CD4-positive, alpha-beta T cell treated with Interleukin-15 for 1 hour (primary cell): Measurements from ENCODE around the gene RNU11.
"Not testable (repeated sequence)": the region's sequence is repeated elsewhere in the genome, so short reads cannot be mapped to it uniquely, and the experiment has no call there.

Source experiments
- DNase-seq: peaks from one replicate; pipeline ENCODE4 v3.0.0-alpha.2; 2020

RNU11 gene

DNA sequence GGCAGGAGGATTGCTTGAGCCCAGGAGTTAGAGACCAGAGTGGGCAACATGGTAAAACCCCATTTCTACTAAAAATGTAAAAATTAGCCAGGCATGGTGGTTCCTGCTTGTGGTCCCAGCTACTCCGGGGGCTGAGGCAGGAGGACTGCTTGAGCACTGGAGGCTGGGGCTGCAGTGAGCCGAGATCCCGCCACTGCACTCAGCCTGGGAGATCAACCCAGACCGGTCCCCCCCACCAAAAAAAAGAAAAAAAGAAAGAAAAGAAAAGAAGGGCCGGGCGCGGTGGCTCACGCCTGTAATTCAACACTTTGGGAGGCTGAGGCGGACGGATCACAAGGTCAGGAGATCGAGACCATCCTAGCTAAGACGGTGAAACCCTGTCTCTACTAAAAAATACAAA lies 18.4 kb downstream of the RNU11 start:
- DNase-seq, result no peak

DNA sequence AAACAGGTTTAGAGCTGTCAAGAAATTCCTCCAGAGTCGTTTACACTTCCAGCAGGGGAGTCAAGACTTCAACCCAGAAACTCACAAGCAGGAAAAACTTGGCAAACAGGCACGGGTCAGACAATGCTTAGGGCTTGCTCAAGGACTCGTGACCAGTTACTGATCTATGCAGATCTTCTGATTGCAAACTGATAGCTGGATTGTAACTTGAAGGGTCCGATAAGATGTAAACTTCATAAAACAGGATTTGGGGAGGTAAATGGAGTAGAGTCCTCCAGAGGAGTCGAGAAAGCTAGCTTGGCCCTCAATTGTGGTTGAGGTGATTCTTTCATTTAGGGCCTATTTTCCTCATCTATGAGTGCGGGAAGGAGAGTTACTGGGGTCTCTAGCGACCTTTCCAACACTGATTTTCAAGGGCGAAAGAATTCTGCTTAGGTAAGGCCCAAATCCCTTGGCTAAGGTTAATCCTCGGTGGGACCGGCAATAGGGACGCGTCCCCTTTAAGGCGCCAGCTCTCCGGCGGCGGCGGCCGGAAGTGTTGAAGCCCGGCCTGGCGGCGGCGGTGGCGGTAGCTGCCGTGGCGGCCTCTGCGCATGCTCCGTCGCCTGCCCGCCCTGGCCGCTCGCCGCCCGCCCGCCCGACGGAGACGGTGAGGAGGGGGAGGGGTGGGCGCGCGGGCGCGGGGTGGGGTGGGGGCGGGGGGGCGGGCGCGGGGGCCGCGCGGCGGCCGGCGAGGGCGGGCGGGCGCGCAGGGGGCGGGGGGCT lies 20.0 kb downstream of the RNU11 start, which contains the start of gene GMEB1:
Gene GMEB1, plus strand, starts transcription at position 594 of the 765 bp plus-strand sequence. CDS start 14,829 bp downstream, outside the sequence.
- DNase-seq, result peak; percentile 86

DNA sequence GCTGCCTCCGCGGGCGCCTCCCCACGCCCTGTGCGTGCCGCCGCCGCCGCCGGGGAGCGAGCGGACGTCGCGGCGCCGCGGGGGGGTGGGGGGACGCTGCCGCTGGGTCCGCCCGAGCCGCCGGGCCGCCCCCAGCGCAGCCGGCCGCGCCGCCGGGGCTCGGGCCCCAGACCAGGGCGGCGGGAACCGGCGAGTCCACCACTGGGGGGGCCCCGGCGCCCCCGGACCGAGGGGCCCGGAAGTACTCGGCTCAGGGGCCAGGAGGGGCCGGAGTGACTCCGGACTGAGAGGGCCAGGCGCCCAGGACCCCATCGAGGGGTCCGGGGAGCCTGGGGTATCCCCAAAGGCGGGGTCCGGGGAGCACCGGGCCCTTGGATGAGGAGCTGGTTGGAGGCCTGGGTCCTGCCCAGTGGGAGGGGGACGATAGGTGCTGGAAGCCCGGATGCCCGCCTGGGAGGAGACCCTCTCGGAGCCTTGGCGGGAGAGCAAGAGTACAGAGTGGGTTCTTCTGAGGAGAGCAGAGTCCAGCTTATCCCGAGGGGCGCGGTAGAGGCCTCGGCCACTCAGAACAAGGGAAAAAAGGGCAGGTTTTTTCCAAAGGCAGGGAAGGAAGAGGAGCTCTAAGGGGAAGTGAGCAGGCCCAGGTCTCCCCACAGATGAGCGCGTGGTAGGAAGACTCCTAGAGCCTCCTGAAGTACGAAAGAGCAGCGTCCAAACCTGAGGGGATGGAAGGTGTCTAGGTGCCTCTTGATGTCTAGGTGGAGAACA lies 20.7 kb downstream of the RNU11 start:
- DNase-seq, result peak; percentile 24

DNA sequence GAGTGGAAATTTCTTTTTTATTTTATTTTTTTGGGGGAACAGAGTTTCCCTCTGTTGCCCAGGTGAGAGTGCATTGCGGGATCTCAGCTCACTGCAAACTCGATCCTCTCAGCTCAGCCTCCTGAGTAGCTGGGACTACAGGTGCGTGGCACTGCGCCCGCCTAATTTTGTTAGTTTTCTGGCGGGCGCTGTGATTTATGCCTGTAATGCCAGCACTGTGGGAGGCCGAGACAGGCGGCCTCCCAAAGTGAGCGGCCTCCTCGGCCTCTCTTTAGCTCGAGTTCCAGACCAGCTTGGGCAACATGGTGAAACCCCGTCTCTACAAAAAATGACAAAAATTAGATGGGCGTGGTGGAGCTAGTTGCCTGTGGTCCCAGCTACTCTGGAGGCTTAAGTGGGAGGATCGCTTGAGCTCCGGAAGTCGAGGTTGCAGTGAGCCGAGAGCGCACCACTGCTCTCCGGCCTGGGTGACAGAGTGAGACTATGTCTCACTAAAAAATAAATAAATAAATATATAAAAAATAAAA lies 22.9 kb downstream of the RNU11 start:
- no peak for DNase-seq

DNA sequence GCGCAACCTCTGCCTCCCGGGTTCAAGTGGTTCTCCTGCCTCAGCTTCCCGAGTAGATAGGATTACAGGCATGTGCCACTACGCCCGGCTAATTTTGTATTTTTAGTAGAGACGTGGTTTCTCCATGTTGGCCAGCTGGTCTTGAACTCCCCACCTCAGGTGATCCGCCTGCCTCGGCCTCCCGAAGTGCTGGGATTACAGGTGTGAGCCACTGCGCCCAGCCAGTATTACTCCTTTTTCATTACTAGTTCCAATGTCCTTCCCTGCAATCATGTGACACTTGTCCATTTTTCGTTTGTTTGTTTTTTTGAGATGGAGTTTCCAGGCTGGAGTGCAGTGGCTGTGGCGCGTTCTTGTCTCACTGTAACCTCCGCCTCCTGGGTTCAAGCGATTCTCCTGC lies 24.6 kb downstream of the RNU11 start:
- DNase-seq, result not testable (repeated sequence)

DNA sequence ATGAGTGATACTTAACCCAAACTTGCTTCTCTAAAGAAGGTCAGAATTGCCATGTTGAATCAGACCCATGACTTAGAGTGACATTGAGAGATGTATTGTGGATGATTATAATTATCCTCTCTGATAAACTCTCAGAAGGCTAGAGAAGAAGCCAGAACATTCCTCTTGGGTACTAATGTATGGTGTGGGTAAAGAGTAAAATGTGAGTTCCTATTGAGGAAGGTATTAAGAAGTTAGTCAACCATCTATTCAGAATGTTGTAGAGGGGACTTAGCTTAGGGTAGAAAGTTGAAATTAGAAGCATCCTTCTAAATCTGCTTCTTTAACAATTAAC lies 27.5 kb downstream of the RNU11 start:
- no peak for DNase-seq

DNA sequence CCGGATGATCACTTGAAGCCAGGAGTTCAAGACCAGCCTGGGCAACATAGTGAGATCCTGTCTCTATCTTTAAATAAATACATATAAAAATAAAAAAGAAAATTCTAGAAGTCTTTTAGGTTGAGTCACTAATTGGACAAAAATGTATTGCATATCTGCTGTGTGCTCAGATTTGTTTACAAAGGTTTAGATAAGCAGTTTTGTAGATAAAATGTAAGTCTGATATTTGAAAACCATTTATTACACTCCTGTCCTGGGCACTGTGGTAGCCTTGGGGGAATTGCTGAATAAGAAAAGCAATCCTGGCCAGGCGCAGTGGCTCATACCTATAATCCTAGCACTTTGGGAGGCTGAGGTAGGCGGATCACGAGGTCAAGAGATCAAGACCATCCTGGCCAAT lies 31.8 kb downstream of the RNU11 start:
- no peak for DNase-seq

DNA sequence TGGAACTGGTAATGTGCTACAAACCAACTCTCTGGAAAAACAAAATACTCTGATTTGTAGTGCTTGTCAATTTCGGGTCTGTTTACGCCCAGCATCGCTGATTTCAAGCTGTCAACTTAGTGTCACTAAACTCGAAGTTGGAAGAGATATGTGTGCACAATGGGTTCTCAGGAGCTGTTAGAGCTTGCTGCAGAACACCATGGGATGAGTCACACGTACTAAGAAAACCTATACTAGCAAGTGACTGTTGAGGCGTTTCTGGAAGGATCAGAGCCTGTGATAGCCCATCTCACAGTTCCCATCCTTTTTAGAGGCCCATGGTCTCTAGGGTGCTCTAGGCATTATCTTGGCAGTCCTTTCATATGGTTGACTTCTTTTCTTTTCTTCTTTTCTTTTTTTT lies 34.4 kb downstream of the RNU11 start:
- DNase-seq, result no peak

DNA sequence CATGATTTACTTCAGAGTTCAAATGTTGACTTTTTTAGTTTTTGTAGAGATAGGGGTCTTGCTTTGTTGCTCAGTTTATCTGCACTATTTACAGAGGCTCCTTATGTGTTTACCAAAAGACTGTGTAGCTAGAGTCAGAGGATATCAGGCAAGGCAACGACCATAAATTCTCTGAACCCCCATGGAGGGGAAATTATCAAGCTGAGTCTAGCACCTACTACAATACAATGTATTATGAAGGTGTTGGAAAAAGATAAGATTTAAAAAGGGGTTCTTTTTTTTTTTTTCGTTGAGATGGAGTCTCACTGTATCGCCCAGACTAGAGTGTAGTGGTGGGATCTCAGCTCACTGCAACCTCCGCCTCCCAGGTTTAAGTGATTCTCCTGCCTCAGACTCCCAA lies 36.5 kb downstream of the RNU11 start:
- DNase-seq, result no peak

DNA sequence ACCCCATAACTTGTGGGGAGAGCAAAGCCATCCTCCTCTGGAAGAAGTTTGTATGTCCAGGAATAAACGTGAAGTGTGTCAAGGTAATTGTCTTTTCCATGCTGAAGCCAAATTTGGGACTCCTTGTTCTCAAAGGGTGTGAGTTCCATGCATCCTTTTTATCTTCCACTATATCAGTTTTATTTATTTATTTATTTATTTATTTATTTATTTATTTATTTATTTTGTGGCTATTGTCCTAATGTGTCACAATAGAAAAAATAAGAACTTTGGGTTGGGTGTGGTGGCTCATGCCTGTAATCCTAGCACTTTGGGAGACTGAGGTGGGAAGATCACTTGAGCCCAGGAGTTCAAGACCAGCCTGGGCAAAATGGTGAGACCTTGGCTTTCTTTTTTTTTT lies 43.2 kb downstream of the RNU11 start:
- not testable (repeated sequence) for DNase-seq
